ENCODE results near the gene TLR7.

Gene TLR7

GRCh38 chrX:12930150-12930549 is 63.3 kb downstream of the TLR7 start:
- no peak for DNase-seq

GRCh38 chrX:12932244-12932643 is 65.4 kb downstream of the TLR7 start:
- DNase-seq, result no peak

- no peak for DNase-seq
These were observed 68.0 kb downstream of the TLR7 start for GRCh38 chrX:12934850-12935249.

- DNase-seq, result no peak
These were observed 70.1 kb downstream of the TLR7 start for GRCh38 chrX:12936947-12937346.

Data from right kidney (tissue), 1 donor.